Endothelial cell of umbilical vein (primary cell): ENCODE measurements around the gene OPCML. TPM values are rescaled to one million over a fixed set of nuclear protein-coding genes. Genes with fewer than 3 reads are reported as not detected.

Source experiments
- BruUV-seq: library from RNA; stranded (reverse); fragments of 400-500 nt; replicated peaks from 2 replicates; lab custom pipeline; 2021; lab: Mats Ljungman, UMichigan
- CTCF ChIA-PET: fragments of 300-600, 350-600 bp; sonication (Branson Sonifier 250); formaldehyde crosslinking; loops from one replicate; lab custom pipeline; 2021; ENCODE audit warnings: antibody characterized with exemption, inconsistent platforms; lab: Charles Lee
- POLR2A ChIA-PET: fragments of 300-600, 350-600 bp; sonication (Branson Sonifier 250); formaldehyde crosslinking; loops from one replicate; lab custom pipeline; 2021; ENCODE audit warnings: antibody characterized with exemption, inconsistent platforms; lab: Charles Lee
- DNase-seq: peaks from one replicate; pipeline ENCODE4 v3.0.0-alpha.2; 2011; ENCODE audit warnings: low read depth, low spot score
- FAIRE-seq: peaks from 2 replicates; lab custom pipeline; 2011; peaks lifted over from hg19 to GRCh38; lab: Jason Lieb, UNC
- H2AFZ ChIP-seq: 2 replicates; pipeline ENCODE4 v1.6.0; 2012; ENCODE audit warnings: low read depth, low read length, control low read depth, inconsistent platforms
- H3K27ac ChIP-seq: 2 replicates; pipeline ENCODE4 v1.5.1; 2011; ENCODE audit warnings: low read depth, mild to moderate bottlenecking, control low read depth, low read length, moderate library complexity; ENCODE audit not compliant: insufficient read depth
- H3K27me3 ChIP-seq, 2 experiments: 2 replicates each; pipeline versions ENCODE4 v1.6.0 to v1.6.1; 2011; ENCODE audit warnings: low read length in 2 of 2, mixed read lengths in 1 of 2; ENCODE audit not compliant: control insufficient read depth in 2 of 2, insufficient read depth in 2 of 2
- H3K36me3 ChIP-seq, 2 experiments: 2 replicates in 1 of 2; 3 replicates in 1 of 2; pipeline ENCODE4 v1.5.1; 2011; ENCODE audit warnings: low read length in 2 of 2, mild to moderate bottlenecking in 1 of 2, moderate library complexity in 1 of 2; ENCODE audit not compliant: control insufficient read depth in 2 of 2, insufficient read depth in 2 of 2; ENCODE audit errors: extremely low read depth in 1 of 2
- H3K4me1 ChIP-seq: 3 replicates; pipeline ENCODE4 v1.5.1; 2011; ENCODE audit warnings: mild to moderate bottlenecking, low read length; ENCODE audit not compliant: control insufficient read depth, insufficient read depth; ENCODE audit errors: extremely low read depth
- H3K4me2 ChIP-seq: 2 replicates; pipeline ENCODE4 v1.6.1; 2011; ENCODE audit warnings: low read length, control low read depth, mixed read lengths; ENCODE audit not compliant: insufficient read depth
- H3K4me3 ChIP-seq, 3 experiments: fragments of 200-600 bp in 1 of 3; sonication (generic), shearing (Covaris generic) in 1 of 3; replicated peaks in 1 of 3; 2 replicates each; pipeline ENCODE4 v1.5.1; 2011 to 2016; ENCODE audit warnings: control low read depth in 3 of 3, low read length in 3 of 3, mild to moderate bottlenecking in 2 of 3, inconsistent platforms in 1 of 3, low read depth in 1 of 3, moderate library complexity in 1 of 3; ENCODE audit not compliant: insufficient read depth in 1 of 3
- H3K79me2 ChIP-seq: 2 replicates; pipeline ENCODE4 v1.6.0; 2012; ENCODE audit warnings: low read length, inconsistent platforms; ENCODE audit not compliant: control insufficient read depth, insufficient read depth
- H3K9ac ChIP-seq: replicated peaks from 2 replicates; pipeline ENCODE3; 2011; ENCODE audit warnings: low read length, control low read depth; ENCODE audit not compliant: insufficient read depth; ENCODE audit errors: extremely low read depth
- H3K9me1 ChIP-seq: replicated peaks from 3 replicates; pipeline ENCODE4 v1.6.0; 2011; ENCODE audit warnings: mild to moderate bottlenecking, low read length; ENCODE audit not compliant: control insufficient read depth, insufficient read depth; ENCODE audit errors: extremely low read depth
- H3K9me3 ChIP-seq: replicated peaks from 2 replicates; pipeline ENCODE4 v1.5.1; 2012; ENCODE audit warnings: low read length, inconsistent platforms; ENCODE audit not compliant: control insufficient read depth, insufficient read depth
- H4K20me1 ChIP-seq: replicated peaks from 2 replicates; pipeline ENCODE3; 2011; ENCODE audit warnings: mild to moderate bottlenecking, low read length; ENCODE audit not compliant: control insufficient read depth, insufficient read depth; ENCODE audit errors: extremely low read depth
- EZH2 ChIP-seq: IDR thresholded peaks from 2 replicates; pipeline ENCODE4 v1.6.1; 2012; ENCODE audit warnings: borderline replicate concordance, low read depth, mild to moderate bottlenecking, moderate library complexity, low read length, inconsistent platforms; ENCODE audit not compliant: severe bottlenecking
- FOS ChIP-seq: IDR thresholded peaks from 2 replicates; pipeline ENCODE4 v1.6.1; 2011; ENCODE audit warnings: mild to moderate bottlenecking, low read length, moderate library complexity, borderline replicate concordance; ENCODE audit not compliant: insufficient read depth
- GATA2 ChIP-seq: IDR thresholded peaks from 2 replicates; pipeline ENCODE4 v1.7.0; 2011; ENCODE audit warnings: low read depth, mild to moderate bottlenecking, moderate library complexity, mixed read lengths, low read length; ENCODE audit not compliant: insufficient read length, insufficient read depth
- JUN ChIP-seq: IDR thresholded peaks from 2 replicates; pipeline ENCODE4 v1.6.1; 2011; ENCODE audit warnings: borderline replicate concordance, low read depth; ENCODE audit not compliant: insufficient read length, insufficient read depth
- MYC ChIP-seq: IDR thresholded peaks from one replicate; pipeline ENCODE4 v1.6.1; 2011; ENCODE audit warnings: mild to moderate bottlenecking, low read depth, low read length
- POLR2A ChIP-seq: IDR thresholded peaks from 2 replicates; pipeline ENCODE4 v1.6.1; 2012; ENCODE audit warnings: low read depth, mild to moderate bottlenecking, control low read depth, low read length
- POLR2AphosphoS5 ChIP-seq: IDR thresholded peaks from 2 replicates; pipeline ENCODE4 v1.6.1; 2012; ENCODE audit warnings: low read depth, mild to moderate bottlenecking, control low read depth, low read length, moderate library complexity; ENCODE audit not compliant: insufficient read depth
- dilution Hi-C: fragments of 300-500 bp; cut with MboI; formaldehyde crosslinking; loops from one replicate; pipeline ENCODE4 v1.15.0; 2019; ENCODE audit warnings: low sequenced_read_pairs; ENCODE audit not compliant: extremely low pct_ligation_motif_present
- intact Hi-C: fragments of 100-400 bp; cut with micrococcal nuclease; formaldehyde crosslinking; loops from one replicate; pipeline ENCODE4 v1.10.0; 2022
- polyA plus RNA-seq, 4 experiments: library from polyadenylated mRNA; depleted of rRNA in 3 of 4; stranded (reverse) in 3 of 4; unstranded in 1 of 4; fragments of >200 nt; gene quantifications; 2 replicates each; pipeline versions ENCODE4 v1.2.1 to v1.2.3, GENCODE V29; 2011 to 2012; ENCODE audit warnings: missing spikeins in 1 of 4
- total RNA-seq: library from RNA; stranded (reverse); gene quantifications from 2 replicates; pipeline ENCODE4 v1.2.3, GENCODE V29; 2021
- TF ChIP-seq, protein P1 (sequence below), 2 donors: IDR thresholded peaks; 1 replicate in 1 of 2; 2 replicates in 1 of 2; pipeline ENCODE4 v1.5.1; 2011; ENCODE audit warnings: low read length in 2 of 2, mild to moderate bottlenecking in 2 of 2, moderate library complexity in 2 of 2, control low read depth in 1 of 2, inconsistent platforms in 1 of 2, low read depth in 1 of 2; ENCODE audit not compliant: insufficient read depth in 1 of 2; ENCODE audit errors: extremely low read depth in 1 of 2
- TF ChIP-seq, protein P2 (sequence below): IDR thresholded peaks from 2 replicates; pipeline ENCODE4 v1.6.1; 2011; ENCODE audit not compliant: insufficient read depth, insufficient read length

The OPCML gene
- total and polyA plus RNA-seq, 2 donors (not counting 3 experiments of a cell fraction or from before 2014, with no cell fraction given): not detected

DNA sequence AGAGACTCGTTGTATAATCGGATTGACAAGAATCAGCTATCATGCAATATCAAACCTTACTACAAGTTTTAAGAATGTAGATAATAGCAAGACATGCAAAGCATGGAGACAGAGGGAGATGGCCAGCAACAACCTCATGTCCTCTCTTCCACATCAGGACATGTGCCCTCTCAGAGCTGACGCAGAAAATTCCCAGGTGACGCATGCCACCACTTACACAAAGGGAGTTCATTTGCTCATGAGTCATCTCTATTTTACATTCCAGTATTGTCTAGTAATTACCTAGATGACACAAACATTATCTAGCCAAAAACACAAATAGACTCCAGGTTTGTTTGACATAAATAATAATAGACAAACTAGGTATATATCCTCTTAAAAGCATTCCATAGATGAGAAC, 38.1 kb upstream of the OPCML start:
- FAIRE-seq (no peak), DNase-seq (no peak)
- no peaks in the 10 kb centered on the region for H3K9me3 ChIP-seq
- H3K79me2 ChIP-seq: no peaks in the 10 kb centered on the region
- dilution Hi-C loops (no loop called here), intact Hi-C loops (no loop called here)
- no peaks in the 10 kb centered on the region for H3K9me1 ChIP-seq
- no peak overlapping the region for H3K9ac ChIP-seq
- no peaks in the 10 kb centered on the region for H3K27me3 ChIP-seq
- H3K36me3 ChIP-seq: no peaks in the 10 kb centered on the region
- no peak overlapping the region for H3K4me2 ChIP-seq
- no TSS peak for BruUV-seq
- CTCF ChIA-PET: no interaction called here
- TF ChIP-seq GATA2 (no peak), MYC (no peak), POLR2AphosphoS5 (no peak), EZH2 (no peak), FOS (no peak), JUN (no peak), POLR2A (no peak)
- TF ChIP-seq, protein P1, sequence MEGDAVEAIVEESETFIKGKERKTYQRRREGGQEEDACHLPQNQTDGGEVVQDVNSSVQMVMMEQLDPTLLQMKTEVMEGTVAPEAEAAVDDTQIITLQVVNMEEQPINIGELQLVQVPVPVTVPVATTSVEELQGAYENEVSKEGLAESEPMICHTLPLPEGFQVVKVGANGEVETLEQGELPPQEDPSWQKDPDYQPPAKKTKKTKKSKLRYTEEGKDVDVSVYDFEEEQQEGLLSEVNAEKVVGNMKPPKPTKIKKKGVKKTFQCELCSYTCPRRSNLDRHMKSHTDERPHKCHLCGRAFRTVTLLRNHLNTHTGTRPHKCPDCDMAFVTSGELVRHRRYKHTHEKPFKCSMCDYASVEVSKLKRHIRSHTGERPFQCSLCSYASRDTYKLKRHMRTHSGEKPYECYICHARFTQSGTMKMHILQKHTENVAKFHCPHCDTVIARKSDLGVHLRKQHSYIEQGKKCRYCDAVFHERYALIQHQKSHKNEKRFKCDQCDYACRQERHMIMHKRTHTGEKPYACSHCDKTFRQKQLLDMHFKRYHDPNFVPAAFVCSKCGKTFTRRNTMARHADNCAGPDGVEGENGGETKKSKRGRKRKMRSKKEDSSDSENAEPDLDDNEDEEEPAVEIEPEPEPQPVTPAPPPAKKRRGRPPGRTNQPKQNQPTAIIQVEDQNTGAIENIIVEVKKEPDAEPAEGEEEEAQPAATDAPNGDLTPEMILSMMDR (IDR thresholded peaks at IDR 0.05; ENCODE audit: extremely low read depth in 1 of 2, insufficient read depth in 1 of 2, low read depth in 1 of 2, low read length in 2 of 2): no peak
- TF ChIP-seq, protein P2, sequence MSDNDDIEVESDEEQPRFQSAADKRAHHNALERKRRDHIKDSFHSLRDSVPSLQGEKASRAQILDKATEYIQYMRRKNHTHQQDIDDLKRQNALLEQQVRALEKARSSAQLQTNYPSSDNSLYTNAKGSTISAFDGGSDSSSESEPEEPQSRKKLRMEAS: no peak
- no peaks in the 10 kb centered on the region for H4K20me1 ChIP-seq
- H3K4me3 ChIP-seq: no peak overlapping the region
- H3K4me1 ChIP-seq: no peaks in the 10 kb centered on the region
- POLR2A ChIA-PET: no interaction called here
- no peak overlapping the region for H2AFZ ChIP-seq
- no peak overlapping the region for H3K27ac ChIP-seq
